ENCODE results near the gene JUP.

DNA sequence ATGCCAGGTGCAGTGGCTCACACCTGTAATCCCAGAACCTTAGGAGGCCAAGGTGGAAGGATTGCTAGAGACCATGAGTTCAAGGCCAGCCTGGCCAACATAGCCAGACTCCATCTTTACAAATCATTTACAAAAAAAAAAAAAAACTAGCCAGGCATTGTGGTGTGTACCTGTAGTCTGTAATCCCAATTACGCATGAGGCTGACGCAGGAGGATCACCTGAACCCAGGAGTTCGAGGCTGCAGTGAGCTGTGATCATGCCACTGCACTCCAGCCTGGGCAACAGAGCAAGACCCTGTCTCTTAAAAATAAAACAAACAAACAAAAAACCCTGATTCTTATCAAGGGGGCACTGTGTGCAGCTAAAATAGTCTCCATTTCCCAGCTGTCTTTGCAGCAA, 35.2 kb downstream of the JUP start:
- TF ChIP-seq, protein P1, sequence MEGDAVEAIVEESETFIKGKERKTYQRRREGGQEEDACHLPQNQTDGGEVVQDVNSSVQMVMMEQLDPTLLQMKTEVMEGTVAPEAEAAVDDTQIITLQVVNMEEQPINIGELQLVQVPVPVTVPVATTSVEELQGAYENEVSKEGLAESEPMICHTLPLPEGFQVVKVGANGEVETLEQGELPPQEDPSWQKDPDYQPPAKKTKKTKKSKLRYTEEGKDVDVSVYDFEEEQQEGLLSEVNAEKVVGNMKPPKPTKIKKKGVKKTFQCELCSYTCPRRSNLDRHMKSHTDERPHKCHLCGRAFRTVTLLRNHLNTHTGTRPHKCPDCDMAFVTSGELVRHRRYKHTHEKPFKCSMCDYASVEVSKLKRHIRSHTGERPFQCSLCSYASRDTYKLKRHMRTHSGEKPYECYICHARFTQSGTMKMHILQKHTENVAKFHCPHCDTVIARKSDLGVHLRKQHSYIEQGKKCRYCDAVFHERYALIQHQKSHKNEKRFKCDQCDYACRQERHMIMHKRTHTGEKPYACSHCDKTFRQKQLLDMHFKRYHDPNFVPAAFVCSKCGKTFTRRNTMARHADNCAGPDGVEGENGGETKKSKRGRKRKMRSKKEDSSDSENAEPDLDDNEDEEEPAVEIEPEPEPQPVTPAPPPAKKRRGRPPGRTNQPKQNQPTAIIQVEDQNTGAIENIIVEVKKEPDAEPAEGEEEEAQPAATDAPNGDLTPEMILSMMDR (IDR thresholded peaks at IDR 0.05; ENCODE audit: low read depth, low read length): no peak
- TF ChIP-seq POLR2A (IDR thresholded peaks at IDR 0.05; ENCODE audit: extremely low read depth, insufficient read length) (no peak), MYC (IDR thresholded peaks at IDR 0.05; ENCODE audit: low read depth, low read length) (no peak)

All from NB4 (cell line).